Measurements from ENCODE around the gene NFIB.

DNA sequence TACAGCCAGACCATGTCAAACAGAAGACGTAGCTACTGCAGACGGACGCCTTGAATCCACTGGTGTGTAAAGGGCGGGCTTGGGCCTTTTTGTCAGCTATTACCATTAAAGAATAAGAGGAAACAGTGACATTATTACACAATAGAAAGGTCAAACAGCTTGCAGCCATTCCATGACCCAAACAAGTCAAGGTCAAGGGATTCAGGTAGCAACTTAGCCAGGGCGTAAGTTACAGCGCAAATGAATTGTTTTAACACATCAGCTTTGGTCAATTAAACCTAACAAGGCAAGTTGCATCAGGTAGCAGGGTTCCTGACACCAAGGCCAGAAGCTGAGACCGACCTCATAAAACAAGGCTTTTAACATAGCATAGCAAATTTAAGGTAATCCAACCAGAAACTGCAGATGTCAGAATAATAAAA lies 15.3 kb downstream of the NFIB start:
- TF ChIP-seq, protein P1, sequence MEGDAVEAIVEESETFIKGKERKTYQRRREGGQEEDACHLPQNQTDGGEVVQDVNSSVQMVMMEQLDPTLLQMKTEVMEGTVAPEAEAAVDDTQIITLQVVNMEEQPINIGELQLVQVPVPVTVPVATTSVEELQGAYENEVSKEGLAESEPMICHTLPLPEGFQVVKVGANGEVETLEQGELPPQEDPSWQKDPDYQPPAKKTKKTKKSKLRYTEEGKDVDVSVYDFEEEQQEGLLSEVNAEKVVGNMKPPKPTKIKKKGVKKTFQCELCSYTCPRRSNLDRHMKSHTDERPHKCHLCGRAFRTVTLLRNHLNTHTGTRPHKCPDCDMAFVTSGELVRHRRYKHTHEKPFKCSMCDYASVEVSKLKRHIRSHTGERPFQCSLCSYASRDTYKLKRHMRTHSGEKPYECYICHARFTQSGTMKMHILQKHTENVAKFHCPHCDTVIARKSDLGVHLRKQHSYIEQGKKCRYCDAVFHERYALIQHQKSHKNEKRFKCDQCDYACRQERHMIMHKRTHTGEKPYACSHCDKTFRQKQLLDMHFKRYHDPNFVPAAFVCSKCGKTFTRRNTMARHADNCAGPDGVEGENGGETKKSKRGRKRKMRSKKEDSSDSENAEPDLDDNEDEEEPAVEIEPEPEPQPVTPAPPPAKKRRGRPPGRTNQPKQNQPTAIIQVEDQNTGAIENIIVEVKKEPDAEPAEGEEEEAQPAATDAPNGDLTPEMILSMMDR (conservative IDR thresholded peaks at IDR 0.05 in 1 of 2, IDR thresholded peaks at IDR 0.05 in 1 of 2; ENCODE audit: low read depth in 1 of 2, low read length in 2 of 2), result no peak
- TF ChIP-seq EZH2 (IDR thresholded peaks at IDR 0.05; ENCODE audit: low read length, missing control alignments), result no peak
